Lower leg skin (tissue), 3 donors: ENCODE results near the gene CPXM1.

Experiments used
- CTCF ChIP-seq, 3 donors: fragments of 450-650 bp; IDR thresholded peaks; one replicate each; pipeline ENCODE4 v1.5.1; 2016; ENCODE audit warnings: antibody characterized with exemption in 3 of 3, mild to moderate bottlenecking in 3 of 3, moderate library complexity in 2 of 3
- POLR2A ChIP-seq, 2 donors: fragments of 450-650 bp; IDR thresholded peaks; one replicate each; pipeline ENCODE4 v1.6.1; 2016 to 2017; ENCODE audit warnings: antibody characterized with exemption in 2 of 2, mild to moderate bottlenecking in 1 of 2, moderate library complexity in 1 of 2

- no peak for TF ChIP-seq CTCF (IDR thresholded peaks at IDR 0.05)
- no peak for TF ChIP-seq POLR2A (IDR thresholded peaks at IDR 0.05)
These were observed 37.0 kb upstream of the CPXM1 start for GRCh38 chr20:2837221-2837960.
